Gastroesophageal sphincter (tissue), 3 donors: ENCODE measurements around the gene CLEC19A.

Source experiments
- CTCF ChIP-seq, 4 experiments: fragments of 200-600 bp in 2 of 4; fragments of 450-650 bp in 2 of 4; sonication (generic) in 1 of 4; IDR thresholded peaks; one replicate each; pipeline ENCODE4 v1.5.1; 2017 to 2019; ENCODE audit warnings: antibody characterized with exemption in 4 of 4, mild to moderate bottlenecking in 2 of 4, moderate library complexity in 2 of 4
- POLR2AphosphoS5 ChIP-seq: sonication (generic); formaldehyde crosslinking; IDR thresholded peaks from one replicate; pipeline ENCODE4 v1.6.1; 2017; ENCODE audit warnings: antibody characterized with exemption

- TF ChIP-seq POLR2AphosphoS5 (no peak), CTCF (IDR thresholded peaks at IDR 0.05) (no peak)
Measured at GRCh38 chr16:19242987-19243575, 42.5 kb upstream of the CLEC19A start.
